ENCODE data around the gene AGAP3.

- TF ChIP-seq REST (IDR thresholded peaks at IDR 0.05; ENCODE audit: low read depth) (no peak), POLR2A (IDR thresholded peaks at IDR 0.05; ENCODE audit: borderline replicate concordance, extremely low read depth, insufficient read depth, insufficient read length) (no peak), POLR2AphosphoS5 (IDR thresholded peaks at IDR 0.05; ENCODE audit: low read depth, low read length) (no peak), ZNF274 (IDR thresholded peaks at IDR 0.05; ENCODE audit: low read depth, low read length) (no peak), EZH2 (IDR thresholded peaks at IDR 0.05) (no peak), CTCF (IDR thresholded peaks at IDR 0.05 in 2 of 3, conservative IDR thresholded peaks at IDR 0.05 in 1 of 3; ENCODE audit: borderline replicate concordance in 1 of 3, insufficient read depth in 1 of 3, low read depth in 2 of 3, low read length in 2 of 3) (no peak), MAX (IDR thresholded peaks at IDR 0.05) (no peak), CEBPB (IDR thresholded peaks at IDR 0.05; ENCODE audit: low read depth) (no peak)
Measured at GRCh38 chr7:151119902-151120301, 33.6 kb downstream of the AGAP3 start.
